HG03558 (cell line): ENCODE measurements around the gene UBL4A.

ENCODE experiments used
- ATAC-seq: cut with Tn5 transposase; IDR thresholded peaks from one replicate; pipeline ENCODE4 v1.9.1; 2021; ENCODE audit warnings: moderate number of reproducible peaks; ENCODE audit not compliant: unreplicated experiment; ENCODE audit errors: extremely low read depth

The UBL4A gene

GRCh38 chrX:154441984-154442707 is 44.3 kb downstream of the UBL4A start:
- no peak for ATAC-seq

GRCh38 chrX:154441564-154441963 is 44.9 kb downstream of the UBL4A start:
- no peak for ATAC-seq

GRCh38 chrX:154440623-154441357 is 45.6 kb downstream of the UBL4A start:
- ATAC-seq, result no peak

DNA sequence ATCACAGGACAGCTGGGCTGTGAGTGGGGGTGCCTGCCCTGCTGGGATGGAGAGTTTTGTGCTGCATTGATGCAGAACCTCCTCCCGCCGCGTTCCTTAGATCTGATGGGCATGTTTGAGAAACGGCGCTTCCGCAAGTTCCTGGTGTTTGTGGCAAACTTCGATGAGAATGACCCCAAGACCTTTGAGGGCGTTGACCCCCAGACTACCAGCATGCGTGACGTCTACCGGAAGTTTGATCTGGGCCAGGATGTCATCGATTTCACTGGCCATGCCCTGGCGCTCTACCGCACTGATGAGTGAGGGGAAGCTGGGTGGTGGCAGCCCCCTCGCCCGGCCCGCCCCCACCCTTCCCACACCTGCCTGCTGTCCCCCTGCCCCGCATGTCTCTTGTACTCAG is 46.6 kb downstream of the UBL4A start:
- ATAC-seq, result no peak

DNA sequence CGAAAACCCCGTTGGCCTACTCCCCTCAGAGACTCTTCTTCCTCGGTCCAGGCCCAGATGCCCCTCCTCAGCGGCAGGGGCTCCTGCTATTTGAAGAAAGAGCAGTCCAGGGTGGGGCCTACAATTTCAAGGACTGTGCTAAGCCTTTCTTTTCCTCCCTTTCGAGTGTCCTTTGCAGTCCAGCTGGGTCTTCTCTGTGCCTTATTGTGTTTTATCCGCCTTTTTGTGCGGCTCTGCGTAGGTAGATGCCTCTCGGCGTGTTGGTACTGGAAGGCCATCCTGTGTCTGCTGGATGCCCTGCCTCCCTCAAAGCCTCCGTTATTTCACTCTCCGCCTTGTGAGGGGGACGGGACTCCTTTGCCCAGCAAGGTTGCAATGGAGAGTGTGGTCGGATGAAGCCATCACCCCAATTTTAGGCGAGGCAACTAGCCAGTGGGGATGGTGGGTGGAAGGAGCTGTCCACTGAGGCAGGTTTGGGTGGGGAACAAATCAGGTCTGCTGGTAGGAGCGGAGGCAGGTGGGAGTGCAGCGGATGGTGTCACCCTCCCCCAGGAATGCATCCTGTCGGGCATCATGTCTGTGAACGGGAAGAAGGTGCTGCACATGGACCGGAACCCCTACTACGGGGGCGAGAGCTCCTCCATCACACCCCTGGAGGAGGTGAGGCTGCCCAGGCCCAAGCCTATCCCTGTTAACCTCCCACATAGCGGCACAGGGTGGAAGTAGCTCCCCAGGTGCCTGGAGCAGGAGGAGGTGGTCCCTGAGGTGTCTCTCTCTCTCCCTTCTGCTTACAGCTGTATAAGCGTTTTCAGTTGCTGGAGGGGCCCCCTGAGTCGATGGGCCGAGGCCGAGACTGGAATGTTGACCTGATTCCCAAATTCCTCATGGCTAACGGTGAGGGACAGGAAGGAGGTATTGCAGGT is 48.2 kb downstream of the UBL4A start:
- no peak for ATAC-seq

GRCh38 chrX:154436983-154437752 is 49.2 kb downstream of the UBL4A start, which contains the start of gene GDI1:
TSS of gene GDI1 (plus strand) at chrX:154437154. CDS start at chrX:154437255, 101 bp downstream.
- ATAC-seq, result no peak

- no peak for ATAC-seq
These were observed 49.9 kb downstream of the UBL4A start for GRCh38 chrX:154436374-154436982.

GRCh38 chrX:154435171-154435733 is 51.2 kb downstream of the UBL4A start:
- ATAC-seq, result no peak

GRCh38 chrX:154434394-154435168 is 51.8 kb downstream of the UBL4A start:
- ATAC-seq, result no peak
